GM12891 (cell line): ENCODE data around the gene CANT1.

Experiments
- PAX5 ChIP-seq: IDR thresholded peaks from 2 replicates; pipeline ENCODE4 v1.6.1; 2011; ENCODE audit warnings: low read length, moderate library complexity, mild to moderate bottlenecking; ENCODE audit not compliant: insufficient read depth, severe bottlenecking
- POLR2A ChIP-seq: IDR thresholded peaks from 2 replicates; pipeline ENCODE4 v1.6.1; 2011; ENCODE audit warnings: low read depth, low read length, control low read depth
- POLR2AphosphoS5 ChIP-seq: IDR thresholded peaks from 2 replicates; pipeline ENCODE4 v1.6.1; 2011; ENCODE audit warnings: low read depth, low read length, control low read depth
- SPI1 ChIP-seq: IDR thresholded peaks from 2 replicates; pipeline ENCODE4 v1.6.1; 2011; ENCODE audit warnings: low read depth, low read length, control low read depth
- TAF1 ChIP-seq: IDR thresholded peaks from 2 replicates; pipeline ENCODE4 v1.6.1; 2011; ENCODE audit warnings: low read depth, low read length, control low read depth

GRCh38 chr17:79044462-79044861 lies 34.9 kb upstream of the CANT1 start:
- TF ChIP-seq POLR2A (no peak), TAF1 (no peak), POLR2AphosphoS5 (no peak), PAX5 (no peak), SPI1 (no peak)
